Mucosa of rectum (tissue), 2 donors: ENCODE results near the gene PUS10.
"Not testable (repeated sequence)": the region's sequence is repeated elsewhere in the genome, so short reads cannot be mapped to it uniquely, and the experiment has no call there.

Experiments used
- H3K27ac ChIP-seq, 2 donors: one replicate each; pipeline ENCODE4 v1.7.0; 2013; ENCODE audit warnings: inconsistent platforms in 2 of 2, low read depth in 2 of 2, low read length in 2 of 2
- H3K27me3 ChIP-seq, 2 donors: one replicate each; pipeline ENCODE4 v1.7.0; 2013; ENCODE audit warnings: low read length in 2 of 2; ENCODE audit not compliant: control insufficient read depth in 2 of 2, insufficient read depth in 2 of 2
- H3K36me3 ChIP-seq, 2 donors: one replicate each; pipeline ENCODE4 v1.7.0; 2013; ENCODE audit warnings: low read length in 2 of 2; ENCODE audit not compliant: control insufficient read depth in 2 of 2, insufficient read depth in 2 of 2
- H3K4me1 ChIP-seq, 2 donors: one replicate each; pipeline ENCODE4 v1.7.0; 2013; ENCODE audit warnings: low read length in 2 of 2, mild to moderate bottlenecking in 1 of 2; ENCODE audit not compliant: control insufficient read depth in 2 of 2, insufficient read depth in 2 of 2
- H3K4me3 ChIP-seq, 2 donors: one replicate each; pipeline ENCODE4 v1.7.0; 2013; ENCODE audit warnings: low read length in 2 of 2
- H3K9ac ChIP-seq, 2 donors: one replicate each; pipeline ENCODE4 v1.7.0; 2013; ENCODE audit warnings: low read length in 2 of 2, low read depth in 1 of 2, mild to moderate bottlenecking in 1 of 2
- H3K9me3 ChIP-seq, 2 donors: one replicate each; pipeline ENCODE4 v1.7.0; 2013; ENCODE audit warnings: low read length in 2 of 2; ENCODE audit not compliant: control insufficient read depth in 2 of 2
- donor health status: healthy.
- donor health status: Normal muscosa, but diverticular disease.

The PUS10 gene

DNA sequence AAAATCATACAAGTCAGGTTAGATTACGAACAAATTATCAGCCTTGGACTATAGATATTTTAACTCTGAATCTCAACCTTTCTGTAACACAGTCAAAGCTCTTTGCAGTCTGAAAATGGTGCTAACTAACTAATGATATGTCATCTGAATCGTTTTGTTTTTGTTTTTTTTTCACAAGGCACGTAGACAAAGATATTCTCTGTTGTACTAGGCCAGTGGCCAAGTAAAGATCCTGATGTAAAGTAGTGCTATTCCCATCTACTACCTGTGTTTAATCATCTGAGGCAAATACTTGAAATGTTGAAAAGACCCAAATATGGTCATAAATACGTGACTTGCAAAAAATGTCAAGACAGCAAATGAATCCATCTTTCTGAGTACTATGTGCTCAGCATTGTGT, 71.0 kb downstream of the PUS10 start:
- Histone ChIP-seq H3K9me3 (no peaks in the 10 kb centered on the region), H3K4me3 (no peak overlapping the region), H3K4me1 (no peaks in the 10 kb centered on the region), H3K36me3 (peaks cover 0 to 3% of the 10 kb centered on the region in 2 donors), H3K27me3 (no peaks in the 10 kb centered on the region), H3K9ac (no peak overlapping the region), H3K27ac (no peak overlapping the region)

DNA sequence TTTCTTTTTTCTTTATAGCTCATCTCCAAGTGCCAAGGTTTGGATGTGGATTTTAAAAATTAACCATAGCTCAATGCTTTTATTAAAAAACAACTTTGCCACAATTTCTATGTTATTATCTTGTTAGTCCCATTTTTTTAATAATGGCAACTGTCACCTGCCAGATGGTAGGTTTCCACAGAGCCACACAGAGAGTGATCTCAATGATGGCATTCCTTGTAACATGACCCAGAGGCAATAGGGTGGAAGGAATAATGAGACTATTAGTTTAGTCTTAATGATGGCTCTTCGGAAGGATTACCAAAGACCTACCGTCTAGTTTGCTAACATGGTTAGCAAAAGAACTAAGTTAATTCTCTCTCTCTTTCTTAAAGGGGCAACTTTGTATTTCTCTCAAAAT, 72.7 kb downstream of the PUS10 start:
- H3K27ac ChIP-seq = no peak overlapping the region
- no peak overlapping the region for H3K9ac ChIP-seq
- peaks cover 0 to 3% of the 10 kb centered on the region in 2 donors for H3K36me3 ChIP-seq
- H3K9me3 ChIP-seq = no peaks in the 10 kb centered on the region
- H3K4me1 ChIP-seq = no peaks in the 10 kb centered on the region
- H3K4me3 ChIP-seq = no peak overlapping the region
- no peaks in the 10 kb centered on the region for H3K27me3 ChIP-seq

DNA sequence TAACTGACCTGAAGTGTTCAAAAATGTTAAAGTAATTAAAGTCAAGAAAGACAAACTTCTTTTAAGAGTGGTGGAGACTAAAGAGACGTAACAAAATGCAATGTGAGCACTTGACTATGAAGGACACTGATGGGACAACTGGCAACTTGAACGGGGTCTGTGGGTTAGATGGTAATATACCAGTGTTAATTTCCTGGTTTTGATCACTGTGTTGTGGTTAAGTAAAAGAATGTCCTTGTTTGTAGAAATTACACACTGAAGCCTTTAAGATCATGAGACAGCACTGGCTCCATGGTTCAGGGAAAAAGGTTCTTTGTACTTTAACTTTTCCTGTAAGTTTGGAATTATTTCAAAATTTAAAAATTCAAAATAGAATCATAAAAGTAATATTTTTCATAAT, 78.4 kb downstream of the PUS10 start:
- Histone ChIP-seq H3K9ac (no peak overlapping the region), H3K36me3 (no peaks in the 10 kb centered on the region), H3K27me3 (no peaks in the 10 kb centered on the region), H3K27ac (no peak overlapping the region), H3K9me3 (no peaks in the 10 kb centered on the region), H3K4me3 (no peak overlapping the region), H3K4me1 (no peaks in the 10 kb centered on the region)

DNA sequence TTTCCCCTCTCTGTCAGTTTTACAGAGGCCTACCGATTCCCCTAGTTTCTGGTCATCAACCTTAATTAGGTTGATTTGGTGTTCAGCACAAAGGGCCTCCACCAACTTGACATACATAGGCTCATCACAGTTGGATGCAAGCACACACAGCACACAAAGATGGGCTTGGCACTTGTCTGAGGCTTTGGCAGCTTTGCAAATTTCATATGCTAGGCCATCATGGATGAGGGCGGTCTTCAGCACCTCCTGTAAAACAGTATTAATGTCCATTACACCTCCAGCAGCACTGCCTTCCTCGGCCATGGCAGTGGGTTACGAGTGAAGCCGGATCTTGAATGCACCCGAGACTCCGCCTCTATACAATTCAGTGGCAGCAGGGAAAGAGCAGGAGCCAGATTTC, 79.8 kb downstream of the PUS10 start:
- no peaks in the 10 kb centered on the region for H3K36me3 ChIP-seq
- no peak overlapping the region for H3K4me3 ChIP-seq
- H3K9ac ChIP-seq = no peak overlapping the region
- H3K27me3 ChIP-seq = no peaks in the 10 kb centered on the region
- no peak overlapping the region for H3K27ac ChIP-seq
- no peaks in the 10 kb centered on the region for H3K4me1 ChIP-seq
- H3K9me3 ChIP-seq = no peaks in the 10 kb centered on the region

DNA sequence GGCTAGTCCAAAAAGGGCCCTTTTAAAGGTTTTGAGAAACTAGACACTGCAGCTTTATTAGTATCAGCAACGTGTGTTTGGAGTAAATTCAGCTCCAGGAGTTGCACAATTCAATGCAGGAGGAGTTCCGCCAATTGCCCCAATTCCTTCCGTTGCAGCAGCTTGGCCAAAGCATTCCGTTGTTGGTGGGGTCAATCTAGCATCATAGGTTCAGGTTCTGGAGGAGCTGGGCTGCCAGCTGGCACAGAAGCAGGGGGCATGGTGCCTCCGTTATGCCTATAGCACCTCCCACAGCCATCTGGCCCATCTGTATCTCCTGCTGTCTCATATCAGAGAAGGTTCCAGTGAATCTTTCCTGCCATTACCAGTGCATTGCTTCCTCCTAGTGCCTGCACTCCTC, 81.3 kb downstream of the PUS10 start:
- Histone ChIP-seq H3K9me3 (no peaks in the 10 kb centered on the region), H3K27ac (no peak overlapping the region), H3K36me3 (no peaks in the 10 kb centered on the region), H3K27me3 (no peaks in the 10 kb centered on the region), H3K4me1 (no peaks in the 10 kb centered on the region), H3K4me3 (no peak overlapping the region), H3K9ac (no peak overlapping the region)

DNA sequence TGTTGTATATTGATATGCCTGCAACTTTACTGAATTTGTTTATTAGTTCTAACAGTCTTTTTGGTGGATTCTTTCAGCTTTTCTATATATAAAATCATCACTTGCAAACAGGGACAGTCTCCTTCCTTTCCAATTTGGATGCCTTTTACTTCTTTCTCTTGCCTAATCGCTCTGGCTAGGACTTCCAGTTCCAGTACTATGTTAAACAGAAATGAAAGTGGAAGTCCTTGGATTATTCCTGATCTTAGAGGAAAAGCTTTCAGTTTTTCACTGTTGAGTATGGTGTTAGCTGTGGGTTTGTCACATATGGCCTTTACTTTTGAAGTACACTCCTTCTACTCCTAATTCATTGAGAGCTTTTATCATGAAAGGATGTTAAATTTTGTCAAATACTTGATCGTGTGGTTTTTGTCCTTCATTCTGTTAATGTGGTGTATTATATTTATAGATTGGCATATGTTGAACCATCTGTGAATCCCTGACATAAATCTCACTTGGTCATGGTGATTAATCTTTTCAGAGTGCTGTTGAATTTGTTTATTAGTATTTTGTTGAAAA, 83.8 kb downstream of the PUS10 start:
- Histone ChIP-seq H3K9me3 (no peaks in the 10 kb centered on the region), H3K4me3 (no peak overlapping the region), H3K36me3 (no peaks in the 10 kb centered on the region), H3K4me1 (no peaks in the 10 kb centered on the region), H3K27me3 (no peaks in the 10 kb centered on the region), H3K9ac (no peak overlapping the region), H3K27ac (peak overlapping the region in 1 of 2 donors; percentile 36)

DNA sequence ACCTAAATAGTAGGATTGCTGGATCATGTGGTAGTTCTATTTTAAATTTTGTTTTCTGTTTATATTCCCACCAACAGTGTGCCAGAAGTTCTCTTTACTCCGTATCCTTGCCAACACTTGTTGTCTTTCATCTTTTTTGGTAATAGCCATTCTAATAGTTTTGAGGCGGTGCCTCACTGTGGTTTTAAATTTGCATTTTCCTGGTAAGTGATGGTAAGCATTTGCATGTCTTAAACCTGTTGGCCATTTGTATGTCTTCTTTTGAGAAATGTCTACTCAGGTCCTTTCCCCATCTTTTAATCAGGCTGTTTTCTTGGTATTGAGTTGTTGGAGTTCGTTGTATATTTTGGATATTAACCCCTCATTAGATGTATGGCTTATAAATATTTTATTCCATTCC, 85.1 kb downstream of the PUS10 start:
- Histone ChIP-seq H3K4me1 (no peaks in the 10 kb centered on the region), H3K36me3 (no peaks in the 10 kb centered on the region), H3K27ac (no peak overlapping the region), H3K9ac (no peak overlapping the region), H3K4me3 (no peak overlapping the region), H3K27me3 (no peaks in the 10 kb centered on the region), H3K9me3 (no peaks in the 10 kb centered on the region)

DNA sequence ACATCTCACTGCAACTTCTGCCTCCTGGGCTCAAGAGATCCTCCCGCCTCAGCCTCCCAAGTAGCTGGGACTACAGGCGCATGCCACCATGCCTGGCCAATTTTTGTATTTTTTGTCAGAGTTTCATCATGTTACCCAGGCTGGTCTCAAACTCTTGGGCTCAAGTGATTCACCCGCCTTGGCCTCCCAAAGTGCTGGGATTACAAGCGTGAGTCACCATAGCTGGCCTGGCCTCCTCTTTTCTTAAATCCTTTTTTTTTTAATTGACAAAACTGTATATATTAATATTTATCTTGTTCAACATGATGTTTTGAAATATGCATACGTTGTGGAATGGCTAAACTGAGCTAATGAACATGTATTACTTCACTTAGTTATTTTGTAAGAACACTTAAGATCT, 86.0 kb downstream of the PUS10 start:
- not testable (repeated sequence) for H3K27ac ChIP-seq, H3K4me3 ChIP-seq, H3K9ac ChIP-seq, H3K9me3 ChIP-seq, H3K4me1 ChIP-seq, H3K36me3 ChIP-seq, H3K27me3 ChIP-seq

DNA sequence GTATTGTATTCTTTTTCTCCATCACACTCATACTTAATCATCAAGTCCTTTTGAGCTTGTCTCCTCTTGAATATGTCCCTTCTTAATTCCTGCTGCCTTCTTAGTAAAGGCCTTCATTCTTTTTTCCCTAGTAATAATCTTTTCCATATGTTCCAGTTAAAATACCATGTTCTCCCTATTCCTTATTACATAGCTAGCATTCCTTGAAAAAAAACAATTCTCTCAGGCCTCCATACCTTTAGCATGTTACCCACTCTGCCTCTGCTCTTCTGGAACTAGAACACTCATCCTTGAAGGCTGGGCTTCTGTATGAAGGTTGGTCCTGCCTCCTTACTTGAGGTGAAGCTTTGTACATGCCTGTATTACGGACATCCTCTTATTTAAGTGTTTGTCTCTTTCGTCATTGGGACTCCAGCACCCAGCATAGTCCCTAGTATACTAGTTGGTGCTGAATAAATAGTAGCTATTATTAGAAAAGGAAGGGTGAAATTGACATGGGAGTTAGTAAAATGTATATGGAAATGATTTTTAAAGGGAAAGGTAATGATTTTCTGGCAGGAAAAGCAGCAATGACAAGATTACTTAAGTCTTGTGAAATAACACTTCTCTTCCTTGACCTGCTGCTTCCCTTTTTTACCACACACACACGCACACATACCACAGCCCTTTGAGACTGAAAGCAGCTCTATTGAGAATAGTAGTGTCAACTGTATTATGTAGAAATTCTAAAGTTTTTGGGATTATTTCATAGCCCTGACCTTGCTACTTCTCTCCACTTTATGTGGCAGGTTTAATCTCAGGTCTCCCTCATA, 91.1 kb downstream of the PUS10 start:
- Histone ChIP-seq H3K4me1 (no peaks in the 10 kb centered on the region), H3K36me3 (peaks cover 26 to 29% of the 10 kb centered on the region in 2 donors), H3K9ac (no peak overlapping the region), H3K27ac (no peak overlapping the region), H3K4me3 (no peak overlapping the region), H3K27me3 (no peaks in the 10 kb centered on the region), H3K9me3 (no peaks in the 10 kb centered on the region)

DNA sequence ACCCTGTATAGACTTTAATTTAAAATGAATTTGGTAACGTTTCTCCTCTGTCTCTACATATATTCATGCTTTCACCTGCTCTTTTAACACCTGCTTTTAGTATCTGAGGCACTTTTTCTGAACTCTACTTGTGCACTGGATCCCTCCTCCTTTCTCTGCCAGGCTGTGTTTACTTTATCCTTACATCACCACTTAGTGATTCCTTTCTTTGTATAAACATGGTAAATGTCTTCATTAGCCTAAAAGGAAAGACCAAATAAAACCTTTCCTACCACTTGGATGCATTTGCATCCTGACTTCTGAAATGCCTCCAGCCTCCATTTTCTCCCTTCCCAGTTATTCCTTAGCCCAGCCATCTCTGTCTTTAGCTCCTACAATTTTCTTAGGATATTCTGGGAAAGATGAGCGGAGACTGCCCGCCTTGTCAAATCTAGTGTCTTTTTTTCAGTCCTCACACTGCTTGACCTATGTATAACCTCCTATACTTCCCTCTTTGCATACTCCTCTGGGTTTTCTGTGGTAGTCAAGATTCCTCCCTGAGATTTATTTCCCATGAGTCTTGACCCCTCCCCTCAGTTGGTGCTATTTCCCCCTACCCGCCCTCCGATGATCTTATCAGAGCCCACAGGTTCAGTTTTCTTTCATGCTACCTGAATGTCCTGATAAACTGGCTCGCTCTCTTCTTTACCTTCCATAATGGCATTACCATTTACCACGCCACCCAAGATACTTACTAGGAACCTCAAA, 91.9 kb downstream of the PUS10 start:
- Histone ChIP-seq H3K4me1 (no peaks in the 10 kb centered on the region), H3K4me3 (no peak overlapping the region), H3K9ac (no peak overlapping the region), H3K27ac (no peak overlapping the region), H3K9me3 (no peaks in the 10 kb centered on the region), H3K27me3 (no peaks in the 10 kb centered on the region), H3K36me3 (peaks cover 30 to 33% of the 10 kb centered on the region in 2 donors)
